ENCODE data around the gene NME3.

DNA sequence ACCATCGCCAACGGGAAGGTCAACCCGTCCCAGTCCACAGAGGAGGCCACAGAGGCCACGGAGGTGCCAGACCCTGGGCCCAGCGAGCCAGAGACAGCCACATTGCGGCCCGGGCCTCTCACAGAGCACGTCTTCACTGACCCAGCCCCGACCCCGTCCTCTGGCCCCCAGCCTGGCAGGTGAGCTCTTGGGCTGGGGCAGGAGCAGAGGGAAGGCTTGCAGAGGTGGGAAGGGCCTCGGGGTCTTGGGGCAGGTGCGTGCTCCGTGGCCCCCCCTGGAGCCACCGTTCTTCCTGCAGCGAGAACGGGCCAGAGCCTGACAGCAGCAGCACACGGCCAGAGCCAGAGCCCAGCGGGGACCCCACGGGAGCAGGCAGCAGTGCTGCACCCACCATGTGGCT is 5.1 kb downstream of the NME3 start:
- TF ChIP-seq, protein P1, sequence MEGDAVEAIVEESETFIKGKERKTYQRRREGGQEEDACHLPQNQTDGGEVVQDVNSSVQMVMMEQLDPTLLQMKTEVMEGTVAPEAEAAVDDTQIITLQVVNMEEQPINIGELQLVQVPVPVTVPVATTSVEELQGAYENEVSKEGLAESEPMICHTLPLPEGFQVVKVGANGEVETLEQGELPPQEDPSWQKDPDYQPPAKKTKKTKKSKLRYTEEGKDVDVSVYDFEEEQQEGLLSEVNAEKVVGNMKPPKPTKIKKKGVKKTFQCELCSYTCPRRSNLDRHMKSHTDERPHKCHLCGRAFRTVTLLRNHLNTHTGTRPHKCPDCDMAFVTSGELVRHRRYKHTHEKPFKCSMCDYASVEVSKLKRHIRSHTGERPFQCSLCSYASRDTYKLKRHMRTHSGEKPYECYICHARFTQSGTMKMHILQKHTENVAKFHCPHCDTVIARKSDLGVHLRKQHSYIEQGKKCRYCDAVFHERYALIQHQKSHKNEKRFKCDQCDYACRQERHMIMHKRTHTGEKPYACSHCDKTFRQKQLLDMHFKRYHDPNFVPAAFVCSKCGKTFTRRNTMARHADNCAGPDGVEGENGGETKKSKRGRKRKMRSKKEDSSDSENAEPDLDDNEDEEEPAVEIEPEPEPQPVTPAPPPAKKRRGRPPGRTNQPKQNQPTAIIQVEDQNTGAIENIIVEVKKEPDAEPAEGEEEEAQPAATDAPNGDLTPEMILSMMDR (conservative IDR thresholded peaks at IDR 0.05) = no peak
- no peak for TF ChIP-seq ZFX (IDR thresholded peaks at IDR 0.05)
